Diencephalon (tissue), 1 donor: ENCODE results near the gene EBPL. TPM values are rescaled to one million over a fixed set of nuclear protein-coding genes. Genes with fewer than 3 reads are reported as not detected.

ENCODE experiments used
- total RNA-seq: library from RNA; depleted of rRNA; stranded (reverse); fragments of >200 nt; gene quantifications from one replicate; pipeline ENCODE4 v1.2.3, GENCODE V29; 2014

The EBPL gene
- 28.6 TPM for total RNA-seq

DNA sequence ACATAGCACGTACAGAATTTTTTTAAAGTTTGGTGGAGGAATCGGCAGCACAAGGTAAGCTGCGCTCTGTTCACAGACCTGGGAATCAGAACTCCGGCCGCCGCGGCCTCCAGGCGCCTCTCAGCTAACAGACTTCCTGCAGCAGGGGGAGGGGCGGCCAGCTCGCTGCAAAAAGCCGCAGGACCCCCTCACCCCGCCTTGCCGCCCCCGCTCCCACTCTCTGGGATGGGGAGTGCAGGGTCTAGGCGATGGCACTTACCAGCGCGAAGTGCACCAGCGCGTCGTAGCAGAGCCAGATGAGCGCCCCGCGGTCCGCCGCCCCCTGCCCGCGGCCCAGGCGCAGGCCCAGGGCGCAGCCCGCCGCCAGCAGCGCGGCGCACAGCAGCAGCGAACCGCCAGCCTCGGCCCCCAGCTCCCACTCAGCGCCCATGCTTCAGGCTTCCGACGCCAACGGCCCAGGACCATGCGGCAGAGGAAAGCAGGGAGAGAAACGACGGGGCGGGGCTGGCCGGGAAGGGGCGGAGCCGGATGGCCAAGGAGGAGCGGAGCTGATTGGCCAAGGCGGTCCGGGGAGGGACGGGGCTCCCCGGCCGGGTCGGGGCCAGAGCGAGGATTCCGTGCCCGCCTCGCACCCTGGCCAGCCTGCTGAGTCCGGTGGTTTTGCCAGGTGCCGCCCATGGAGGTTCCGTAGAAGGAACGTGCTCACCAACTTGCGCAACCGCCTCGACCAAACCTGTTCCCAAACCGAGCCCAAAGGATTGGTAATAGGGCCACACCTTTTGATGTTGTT lies at the start of gene EBPL:
Gene EBPL (minus strand): TSS at position 492 of the 790 bp plus-strand sequence. CDS start 62 bp downstream, at position 430.

GRCh38 chr13:49627831-49628652 lies 63.2 kb downstream of the EBPL start, which contains the start of gene ARL11:
Gene ARL11 (plus strand): TSS chr13:49628507. CDS start chr13:49630448, 1,941 bp downstream.

Other genes with a start within 250 kb of the EBPL start
- gene CAB39L, start 247.4 kb downstream of the EBPL start, total RNA-seq, result 53.1 TPM
- gene SETDB2, start 247.2 kb downstream of the EBPL start, total RNA-seq, result 20.1 TPM
- 20.8 TPM for gene PHF11, start 195.5 kb downstream of the EBPL start, total RNA-seq
- gene RCBTB1, start 105.9 kb downstream of the EBPL start, total RNA-seq, result 30.9 TPM
- 0.23 TPM for gene ARL11, start 63.0 kb downstream of the EBPL start, total RNA-seq
- 63.9 TPM for gene KPNA3, start 101.2 kb upstream of the EBPL start, total RNA-seq
- 19.1 TPM for gene SPRYD7, start 244.9 kb upstream of the EBPL start, total RNA-seq